Measurements from ENCODE around the gene PLSCR3.

Gene PLSCR3

DNA sequence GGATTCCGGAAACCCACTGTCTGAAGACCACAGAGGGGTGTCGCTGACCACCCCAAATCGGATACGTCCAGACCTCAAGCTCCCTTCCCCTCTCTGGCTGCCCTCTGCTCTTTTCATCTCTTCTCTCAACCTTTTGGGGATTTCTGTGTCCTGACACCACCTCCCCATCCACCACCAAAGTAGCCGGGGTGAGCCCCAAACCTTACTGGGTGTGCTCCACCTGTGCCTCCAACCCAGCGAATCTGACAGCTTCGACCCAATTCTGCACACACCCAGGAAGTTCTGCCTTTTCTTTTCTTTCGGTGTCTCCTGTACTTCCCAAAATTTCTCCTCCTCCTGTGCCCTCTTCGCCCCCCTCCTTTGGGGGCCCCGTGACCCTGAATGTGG, 41.8 kb downstream of the PLSCR3 start:
- Histone ChIP-seq H3K4me3 (ENCODE audit: low read depth in 1 of 2, low read length in 2 of 2) (peak overlapping the region; percentile 80 to 89), H3K36me3 (ENCODE audit: control insufficient read depth in 1 of 2, insufficient read depth in 2 of 2, low read length in 2 of 2) (no peaks in the 10 kb centered on the region), H3K4me1 (ENCODE audit: control insufficient read depth in 1 of 2, insufficient read depth in 2 of 2, low read length in 2 of 2) (peaks cover 11 to 38% of the 10 kb centered on the region in 2 donors), H3K9me3 (ENCODE audit: control insufficient read depth in 1 of 2, low read length in 2 of 2) (no peaks in the 10 kb centered on the region), H3K27ac (ENCODE audit: low read depth, low read length) (peak overlapping the region; percentile 97), H3K27me3 (ENCODE audit: control insufficient read depth in 1 of 2, insufficient read depth in 2 of 2, low read length in 2 of 2) (peaks cover 0 to 4% of the 10 kb centered on the region in 2 donors), H3K9ac (ENCODE audit: low read depth in 1 of 2, low read length in 2 of 2) (peak overlapping the region; percentile 79 to 85)

- Histone ChIP-seq H3K9ac (ENCODE audit: low read depth in 1 of 2, low read length in 2 of 2) (peak within 1 kb of the TSS; percentile 79 to 85), H3K9me3 (ENCODE audit: control insufficient read depth in 1 of 2, low read length in 2 of 2) (no peaks in the 10 kb centered on the region), H3K4me3 (ENCODE audit: low read depth in 1 of 2, low read length in 2 of 2) (peak within 1 kb of the TSS; percentile 80 to 89), H3K27ac (ENCODE audit: low read depth, low read length) (peak within 1 kb of the TSS; percentile 97), H3K27me3 (ENCODE audit: control insufficient read depth in 1 of 2, insufficient read depth in 2 of 2, low read length in 2 of 2) (peaks cover 0 to 4% of the 10 kb centered on the region in 2 donors), H3K4me1 (ENCODE audit: control insufficient read depth in 1 of 2, insufficient read depth in 2 of 2, low read length in 2 of 2) (peaks cover 11 to 38% of the 10 kb centered on the region in 2 donors), H3K36me3 (ENCODE audit: control insufficient read depth in 1 of 2, insufficient read depth in 2 of 2, low read length in 2 of 2) (no peaks in the 10 kb centered on the region)
Observed at GRCh38 chr17:7351665-7352502, 42.4 kb downstream of the PLSCR3 start, which contains the start of gene KCTD11. TSS of gene KCTD11 (plus strand) at chr17:7352162.

- Histone ChIP-seq H3K27ac (ENCODE audit: low read depth, low read length) (no peak overlapping the region), H3K4me1 (ENCODE audit: control insufficient read depth in 1 of 2, insufficient read depth in 2 of 2, low read length in 2 of 2) (peaks cover 11 to 30% of the 10 kb centered on the region in 2 donors), H3K9ac (ENCODE audit: low read depth in 1 of 2, low read length in 2 of 2) (no peak overlapping the region), H3K36me3 (ENCODE audit: control insufficient read depth in 1 of 2, insufficient read depth in 2 of 2, low read length in 2 of 2) (no peaks in the 10 kb centered on the region), H3K9me3 (ENCODE audit: control insufficient read depth in 1 of 2, low read length in 2 of 2) (no peaks in the 10 kb centered on the region), H3K27me3 (ENCODE audit: control insufficient read depth in 1 of 2, insufficient read depth in 2 of 2, low read length in 2 of 2) (peaks cover 0 to 4% of the 10 kb centered on the region in 2 donors), H3K4me3 (ENCODE audit: low read depth in 1 of 2, low read length in 2 of 2) (no peak overlapping the region)
Observed at GRCh38 chr17:7348478-7349242, 45.7 kb downstream of the PLSCR3 start.

- peaks cover 6 to 24% of the 10 kb centered on the region in 2 donors for H3K4me1 ChIP-seq (ENCODE audit: control insufficient read depth in 1 of 2, insufficient read depth in 2 of 2, low read length in 2 of 2)
- no peaks in the 10 kb centered on the region for H3K9me3 ChIP-seq (ENCODE audit: control insufficient read depth in 1 of 2, low read length in 2 of 2)
- no peak overlapping the region for H3K4me3 ChIP-seq (ENCODE audit: low read depth in 1 of 2, low read length in 2 of 2)
- H3K27me3 ChIP-seq (ENCODE audit: control insufficient read depth in 1 of 2, insufficient read depth in 2 of 2, low read length in 2 of 2), result peaks cover 0 to 4% of the 10 kb centered on the region in 2 donors
- no peak overlapping the region for H3K9ac ChIP-seq (ENCODE audit: low read depth in 1 of 2, low read length in 2 of 2)
- no peak overlapping the region for H3K27ac ChIP-seq (ENCODE audit: low read depth, low read length)
- H3K36me3 ChIP-seq (ENCODE audit: control insufficient read depth in 1 of 2, insufficient read depth in 2 of 2, low read length in 2 of 2), result no peaks in the 10 kb centered on the region
Observed at GRCh38 chr17:7347630-7348477, 46.5 kb downstream of the PLSCR3 start.

DNA sequence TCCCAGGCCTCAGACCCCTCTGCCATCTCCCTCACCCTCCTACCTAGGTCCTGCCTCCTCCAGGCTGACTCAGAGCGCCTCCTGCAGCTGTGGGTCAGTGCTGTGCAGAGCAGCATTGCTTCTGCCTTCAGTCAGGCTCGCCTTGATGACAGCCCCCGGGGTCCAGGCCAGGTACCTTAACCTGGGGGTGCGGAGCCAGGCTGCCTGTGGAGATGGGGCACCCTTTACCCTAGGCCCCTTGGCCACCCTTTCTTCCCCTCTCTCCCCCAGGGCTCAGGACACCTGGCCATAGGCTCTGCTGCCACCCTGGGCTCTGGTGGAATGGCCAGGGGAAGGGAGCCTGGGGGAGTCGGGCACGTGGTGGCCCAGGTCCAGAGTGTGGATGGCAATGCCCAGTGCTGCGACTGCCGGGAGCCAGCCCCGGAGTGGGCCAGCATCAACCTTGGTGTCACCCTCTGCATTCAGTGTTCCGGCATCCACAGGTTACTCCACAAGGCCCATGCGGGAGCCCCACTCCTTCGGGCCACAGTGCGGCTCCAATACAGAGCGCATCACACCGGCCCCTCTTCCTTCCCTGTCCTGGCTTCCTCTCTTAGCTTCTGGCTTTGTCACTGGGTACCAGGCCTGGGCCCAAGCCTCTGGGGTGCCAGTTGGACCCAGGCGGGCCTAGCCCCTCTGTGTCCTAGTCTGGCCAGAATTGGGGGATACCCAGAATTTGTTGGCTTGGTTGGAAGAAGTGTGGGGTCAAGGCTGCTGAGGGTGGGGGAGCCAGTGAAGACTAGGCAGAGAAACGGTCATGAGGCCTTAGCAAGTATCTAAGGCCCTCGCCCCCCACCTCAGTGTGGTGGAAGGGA, 47.3 kb downstream of the PLSCR3 start:
- Histone ChIP-seq H3K27ac (ENCODE audit: low read depth, low read length) (no peak overlapping the region), H3K36me3 (ENCODE audit: control insufficient read depth in 1 of 2, insufficient read depth in 2 of 2, low read length in 2 of 2) (no peaks in the 10 kb centered on the region), H3K9me3 (ENCODE audit: control insufficient read depth in 1 of 2, low read length in 2 of 2) (no peaks in the 10 kb centered on the region), H3K27me3 (ENCODE audit: control insufficient read depth in 1 of 2, insufficient read depth in 2 of 2, low read length in 2 of 2) (peaks cover 0 to 4% of the 10 kb centered on the region in 2 donors), H3K4me3 (ENCODE audit: low read depth in 1 of 2, low read length in 2 of 2) (no peak overlapping the region), H3K9ac (ENCODE audit: low read depth in 1 of 2, low read length in 2 of 2) (no peak overlapping the region), H3K4me1 (ENCODE audit: control insufficient read depth in 1 of 2, insufficient read depth in 2 of 2, low read length in 2 of 2) (peaks cover 0 to 17% of the 10 kb centered on the region in 2 donors)

- Histone ChIP-seq H3K27me3 (ENCODE audit: control insufficient read depth in 1 of 2, insufficient read depth in 2 of 2, low read length in 2 of 2) (peaks cover 0 to 5% of the 10 kb centered on the region in 2 donors), H3K9ac (ENCODE audit: low read depth in 1 of 2, low read length in 2 of 2) (no peak overlapping the region), H3K4me1 (ENCODE audit: control insufficient read depth in 1 of 2, insufficient read depth in 2 of 2, low read length in 2 of 2) (no peaks in the 10 kb centered on the region), H3K9me3 (ENCODE audit: control insufficient read depth in 1 of 2, low read length in 2 of 2) (no peaks in the 10 kb centered on the region), H3K36me3 (ENCODE audit: control insufficient read depth in 1 of 2, insufficient read depth in 2 of 2, low read length in 2 of 2) (no peaks in the 10 kb centered on the region), H3K4me3 (ENCODE audit: low read depth in 1 of 2, low read length in 2 of 2) (no peak overlapping the region), H3K27ac (ENCODE audit: low read depth, low read length) (no peak overlapping the region)
Observed at GRCh38 chr17:7343250-7343649, 51.1 kb downstream of the PLSCR3 start.

DNA sequence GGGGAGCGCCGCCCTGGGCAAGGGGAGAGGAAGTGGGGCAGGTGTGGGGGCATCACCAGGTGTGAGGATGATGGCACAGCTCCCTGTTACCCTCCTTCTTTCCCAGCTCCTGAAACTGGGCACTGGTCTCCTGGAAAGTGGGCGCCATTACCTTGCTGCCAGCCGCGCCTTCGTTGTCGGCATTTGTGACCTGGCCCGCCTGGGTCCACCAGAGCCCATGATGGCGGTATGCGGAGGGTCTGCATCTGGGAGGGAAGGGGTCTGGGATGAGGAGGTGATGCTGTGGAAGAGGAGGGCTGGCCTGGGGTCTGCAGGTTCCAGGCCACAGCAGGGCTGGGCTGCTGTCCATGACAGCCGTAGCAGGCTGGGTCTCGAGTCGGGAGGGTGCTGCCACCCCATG, 52.5 kb downstream of the PLSCR3 start:
- Histone ChIP-seq H3K4me1 (ENCODE audit: control insufficient read depth in 1 of 2, insufficient read depth in 2 of 2, low read length in 2 of 2) (no peaks in the 10 kb centered on the region), H3K9ac (ENCODE audit: low read depth in 1 of 2, low read length in 2 of 2) (no peak overlapping the region), H3K36me3 (ENCODE audit: control insufficient read depth in 1 of 2, insufficient read depth in 2 of 2, low read length in 2 of 2) (no peaks in the 10 kb centered on the region), H3K27me3 (ENCODE audit: control insufficient read depth in 1 of 2, insufficient read depth in 2 of 2, low read length in 2 of 2) (peaks cover 0 to 5% of the 10 kb centered on the region in 2 donors), H3K9me3 (ENCODE audit: control insufficient read depth in 1 of 2, low read length in 2 of 2) (no peaks in the 10 kb centered on the region), H3K4me3 (ENCODE audit: low read depth in 1 of 2, low read length in 2 of 2) (no peak overlapping the region), H3K27ac (ENCODE audit: low read depth, low read length) (no peak overlapping the region)

DNA sequence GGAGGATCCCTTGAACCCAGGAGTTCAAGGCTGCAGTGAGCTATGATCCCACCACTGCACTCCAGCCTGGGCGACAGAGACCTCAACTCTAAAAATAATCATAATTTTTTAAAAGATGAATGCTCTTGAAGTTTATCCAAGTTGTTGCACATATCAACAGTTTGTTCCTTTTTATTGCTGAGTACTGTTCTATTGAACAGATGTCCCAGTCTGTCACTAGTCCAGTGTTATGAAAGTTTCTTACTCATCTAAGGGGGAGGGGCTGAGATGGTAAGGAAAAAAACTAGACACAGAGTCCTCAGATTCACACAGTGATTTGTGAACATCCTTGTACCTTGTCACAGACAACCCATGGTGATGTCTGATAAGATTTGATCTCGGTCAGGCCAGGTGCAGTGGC, 54.1 kb downstream of the PLSCR3 start:
- no peak overlapping the region for H3K27ac ChIP-seq (ENCODE audit: low read depth, low read length)
- H3K9ac ChIP-seq (ENCODE audit: low read depth in 1 of 2, low read length in 2 of 2), result no peak overlapping the region
- no peaks in the 10 kb centered on the region for H3K9me3 ChIP-seq (ENCODE audit: control insufficient read depth in 1 of 2, low read length in 2 of 2)
- H3K4me3 ChIP-seq (ENCODE audit: low read depth in 1 of 2, low read length in 2 of 2), result no peak overlapping the region
- H3K27me3 ChIP-seq (ENCODE audit: control insufficient read depth in 1 of 2, insufficient read depth in 2 of 2, low read length in 2 of 2), result peaks cover 0 to 5% of the 10 kb centered on the region in 2 donors
- no peaks in the 10 kb centered on the region for H3K36me3 ChIP-seq (ENCODE audit: control insufficient read depth in 1 of 2, insufficient read depth in 2 of 2, low read length in 2 of 2)
- H3K4me1 ChIP-seq (ENCODE audit: control insufficient read depth in 1 of 2, insufficient read depth in 2 of 2, low read length in 2 of 2), result peaks cover 0 to 2% of the 10 kb centered on the region in 2 donors
